A673 (cell line): ENCODE measurements around the gene EFCAB14.

Source experiments
- EZH2 ChIP-seq: fragments of 200-600 bp; sonication (generic); IDR thresholded peaks from 2 replicates; pipeline ENCODE4 v1.6.1; 2017; ENCODE audit warnings: borderline replicate concordance, low read depth, mild to moderate bottlenecking, mixed read lengths, antibody characterized with exemption, low read length; ENCODE audit not compliant: poor library complexity, severe bottlenecking
- TF ChIP-seq, protein P1 (sequence below): fragments of 300-800, 200-600 bp; sonication (generic); conservative IDR thresholded peaks from 2 replicates; pipeline ENCODE4 v1.5.1; 2017; ENCODE audit warnings: low read depth, mild to moderate bottlenecking, antibody characterized with exemption, low read length, moderate library complexity, mixed read lengths

DNA sequence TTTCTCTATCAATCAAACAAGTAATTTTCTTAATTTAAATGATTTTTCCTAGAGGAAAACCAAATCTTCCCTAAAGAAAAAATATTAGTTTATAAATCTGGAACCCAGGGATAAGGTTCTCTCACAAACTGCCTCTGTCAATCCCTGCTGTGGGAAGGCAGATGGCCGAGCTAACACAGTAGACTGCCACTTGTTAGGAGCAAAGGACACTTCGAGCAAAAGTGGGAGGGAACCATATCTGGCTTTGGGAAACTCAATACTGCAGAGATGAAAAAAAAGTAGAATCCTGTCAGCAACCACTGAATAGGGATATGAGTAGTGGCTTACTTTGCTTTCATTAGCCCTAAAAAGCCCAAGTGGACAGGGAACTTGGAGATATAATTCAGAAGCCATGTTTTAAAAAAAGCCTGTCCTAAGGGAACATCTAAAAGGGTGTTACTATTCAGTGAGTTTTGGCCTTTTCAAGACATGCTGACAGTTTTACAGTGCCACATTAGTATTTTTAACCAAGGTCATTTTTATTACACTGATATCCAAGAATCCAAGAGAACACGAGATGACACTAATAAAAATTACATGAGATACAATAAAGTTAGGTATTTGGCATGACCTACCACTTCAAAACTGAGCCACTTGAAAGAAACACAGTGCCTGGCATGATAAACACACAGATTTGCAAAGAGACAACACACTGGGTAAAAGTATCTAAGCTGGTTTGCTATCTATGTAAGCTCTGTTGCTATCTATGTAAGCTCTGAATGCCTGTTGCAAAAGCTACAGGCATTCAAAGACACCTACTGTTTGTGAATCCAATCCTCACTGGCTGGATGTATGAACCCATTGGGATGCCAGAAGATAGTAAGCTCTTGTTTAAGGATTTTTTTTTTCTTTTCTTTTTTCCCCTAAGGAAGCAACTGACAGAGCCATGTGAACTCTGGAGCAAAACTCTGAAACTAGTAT lies 25.8 kb downstream of the EFCAB14 start:
- TF ChIP-seq, protein P1, sequence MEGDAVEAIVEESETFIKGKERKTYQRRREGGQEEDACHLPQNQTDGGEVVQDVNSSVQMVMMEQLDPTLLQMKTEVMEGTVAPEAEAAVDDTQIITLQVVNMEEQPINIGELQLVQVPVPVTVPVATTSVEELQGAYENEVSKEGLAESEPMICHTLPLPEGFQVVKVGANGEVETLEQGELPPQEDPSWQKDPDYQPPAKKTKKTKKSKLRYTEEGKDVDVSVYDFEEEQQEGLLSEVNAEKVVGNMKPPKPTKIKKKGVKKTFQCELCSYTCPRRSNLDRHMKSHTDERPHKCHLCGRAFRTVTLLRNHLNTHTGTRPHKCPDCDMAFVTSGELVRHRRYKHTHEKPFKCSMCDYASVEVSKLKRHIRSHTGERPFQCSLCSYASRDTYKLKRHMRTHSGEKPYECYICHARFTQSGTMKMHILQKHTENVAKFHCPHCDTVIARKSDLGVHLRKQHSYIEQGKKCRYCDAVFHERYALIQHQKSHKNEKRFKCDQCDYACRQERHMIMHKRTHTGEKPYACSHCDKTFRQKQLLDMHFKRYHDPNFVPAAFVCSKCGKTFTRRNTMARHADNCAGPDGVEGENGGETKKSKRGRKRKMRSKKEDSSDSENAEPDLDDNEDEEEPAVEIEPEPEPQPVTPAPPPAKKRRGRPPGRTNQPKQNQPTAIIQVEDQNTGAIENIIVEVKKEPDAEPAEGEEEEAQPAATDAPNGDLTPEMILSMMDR: no peak
- no peak for TF ChIP-seq EZH2
